ENCODE results near the gene ZSCAN22. TPM values are rescaled to one million over a fixed set of nuclear protein-coding genes. Genes with fewer than 3 reads are reported as not detected.

Gene ZSCAN22
- polyA plus RNA-seq, 1 donor, result 3.2 TPM

- Histone ChIP-seq H3K4me1 (ENCODE audit: control insufficient read depth, insufficient read depth, low read length) (peaks cover 26% of the 10 kb centered on the region), H3K27ac (ENCODE audit: low read length) (peak overlapping the region; percentile 94), H3K9me3 (ENCODE audit: control insufficient read depth, low read depth, low read length) (no peaks in the 10 kb centered on the region), H3K4me3 (ENCODE audit: low read length) (peak overlapping the region; percentile 64), H3K36me3 (ENCODE audit: control insufficient read depth, insufficient read depth, low read length) (peaks cover 13% of the 10 kb centered on the region), H3K27me3 (ENCODE audit: control insufficient read depth, insufficient read depth, low read length) (no peaks in the 10 kb centered on the region)
- DNase-seq, result peak in 1 of 2 donors; percentile 64
- no CpG with 5 or more reads among the region's 36 CpGs for WGBS (ENCODE audit: insufficient coverage, low lambda C conversion rate)
These were observed 59.2 kb downstream of the ZSCAN22 start for GRCh38 chr19:58385891-58386575.

- H3K27me3 ChIP-seq (ENCODE audit: control insufficient read depth, insufficient read depth, low read length), result no peaks in the 10 kb centered on the region
- no peaks in the 10 kb centered on the region for H3K9me3 ChIP-seq (ENCODE audit: control insufficient read depth, low read depth, low read length)
- peak within 1 kb of the TSS; percentile 94 for H3K27ac ChIP-seq (ENCODE audit: low read length)
- H3K4me1 ChIP-seq (ENCODE audit: control insufficient read depth, insufficient read depth, low read length), result peaks cover 26% of the 10 kb centered on the region
- peak; percentile 98 to 99 for DNase-seq
- H3K4me3 ChIP-seq (ENCODE audit: low read length), result peak within 1 kb of the TSS; percentile 64
- H3K36me3 ChIP-seq (ENCODE audit: control insufficient read depth, insufficient read depth, low read length), result peaks cover 21% of the 10 kb centered on the region
- whole genome bisulfite sequencing (ENCODE audit: insufficient coverage, low lambda C conversion rate), result no CpG with 5 or more reads among the region's 64 CpGs
These were observed 60.0 kb downstream of the ZSCAN22 start, which contains the start of gene RPS5 for GRCh38 chr19:58386576-58387337. Gene RPS5, plus strand, starts transcription at chr19:58387269. Its CDS starts 869 bp downstream, at chr19:58388138.

- DNase-seq, result no peak
- H3K27ac ChIP-seq (ENCODE audit: low read length), result peak overlapping the region; percentile 94
- 4% methylated on average over 4 of the region's 39 CpGs for WGBS (ENCODE audit: insufficient coverage, low lambda C conversion rate)
- no peaks in the 10 kb centered on the region for H3K27me3 ChIP-seq (ENCODE audit: control insufficient read depth, insufficient read depth, low read length)
- peak overlapping the region; percentile 64 for H3K4me3 ChIP-seq (ENCODE audit: low read length)
- peaks cover 21% of the 10 kb centered on the region for H3K4me1 ChIP-seq (ENCODE audit: control insufficient read depth, insufficient read depth, low read length)
- peaks cover 28% of the 10 kb centered on the region for H3K36me3 ChIP-seq (ENCODE audit: control insufficient read depth, insufficient read depth, low read length)
- no peaks in the 10 kb centered on the region for H3K9me3 ChIP-seq (ENCODE audit: control insufficient read depth, low read depth, low read length)
These were observed 60.8 kb downstream of the ZSCAN22 start for GRCh38 chr19:58387338-58388174.

GRCh38 chr19:58388175-58388526 lies 61.4 kb downstream of the ZSCAN22 start:
- Histone ChIP-seq H3K4me1 (ENCODE audit: control insufficient read depth, insufficient read depth, low read length) (peaks cover 21% of the 10 kb centered on the region), H3K4me3 (ENCODE audit: low read length) (peak overlapping the region; percentile 64), H3K36me3 (ENCODE audit: control insufficient read depth, insufficient read depth, low read length) (peaks cover 34% of the 10 kb centered on the region), H3K27ac (ENCODE audit: low read length) (no peak overlapping the region), H3K9me3 (ENCODE audit: control insufficient read depth, low read depth, low read length) (no peaks in the 10 kb centered on the region), H3K27me3 (ENCODE audit: control insufficient read depth, insufficient read depth, low read length) (no peaks in the 10 kb centered on the region)
- no CpG with 5 or more reads among the region's 3 CpGs for WGBS (ENCODE audit: insufficient coverage, low lambda C conversion rate)
- DNase-seq, result peak in 1 of 2 donors; percentile 1

Other genes with a start within 250 kb of the ZSCAN22 start
- gene ZSCAN18, start 228.8 kb upstream of the ZSCAN22 start, polyA plus RNA-seq, result 67.9 TPM
- 12.2 TPM for gene ZNF329, start 176.2 kb upstream of the ZSCAN22 start, polyA plus RNA-seq
- 36.5 TPM for gene ZNF274, start 143.9 kb upstream of the ZSCAN22 start, polyA plus RNA-seq
- gene ZNF544, start 98.1 kb upstream of the ZSCAN22 start, polyA plus RNA-seq, result 33.8 TPM
- gene ZNF8, start 48.0 kb upstream of the ZSCAN22 start, polyA plus RNA-seq, result 5.1 TPM
- gene ERVK3-1, start 21.6 kb upstream of the ZSCAN22 start, polyA plus RNA-seq, result 59.3 TPM
- gene A1BG, start 26.5 kb downstream of the ZSCAN22 start, polyA plus RNA-seq, result 1.8 TPM
- gene ZNF497, start 35.8 kb downstream of the ZSCAN22 start, polyA plus RNA-seq, result 2.1 TPM
- gene ZNF837, start 54.0 kb downstream of the ZSCAN22 start, polyA plus RNA-seq, result 4.3 TPM
- 1,486 TPM for gene RPS5, start 60.3 kb downstream of the ZSCAN22 start, polyA plus RNA-seq
- gene RNF225, start 68.7 kb downstream of the ZSCAN22 start, polyA plus RNA-seq, result not detected
- 7.1 TPM for gene ZNF584, start 81.7 kb downstream of the ZSCAN22 start, polyA plus RNA-seq
- gene ZNF132, start 113.2 kb downstream of the ZSCAN22 start, polyA plus RNA-seq, result 8.0 TPM
- 5.2 TPM for gene ZNF324B, start 124.6 kb downstream of the ZSCAN22 start, polyA plus RNA-seq
- gene ZNF324, start 140.1 kb downstream of the ZSCAN22 start, polyA plus RNA-seq, result 6.0 TPM
- 10.3 TPM for gene ZNF446, start 149.4 kb downstream of the ZSCAN22 start, polyA plus RNA-seq
- 8.5 TPM for gene SLC27A5, start 185.0 kb downstream of the ZSCAN22 start, polyA plus RNA-seq
- 11.1 TPM for gene ZBTB45, start 192.8 kb downstream of the ZSCAN22 start, polyA plus RNA-seq
- 345 TPM for gene TRIM28, start 217.1 kb downstream of the ZSCAN22 start, polyA plus RNA-seq
- 120 TPM for gene CHMP2A, start 228.1 kb downstream of the ZSCAN22 start, polyA plus RNA-seq
- 56.0 TPM for gene UBE2M, start 231.6 kb downstream of the ZSCAN22 start, polyA plus RNA-seq
- gene MZF1, start 246.3 kb downstream of the ZSCAN22 start, polyA plus RNA-seq, result 39.0 TPM